HG03060 (cell line): ENCODE measurements around the gene RASA4.
A peak's percentile ranks its signal among the peaks of the same experiment; 100 is the strongest.
"Not testable (repeated sequence)": the region's sequence is repeated elsewhere in the genome, so short reads cannot be mapped to it uniquely, and the experiment has no call there.

Experiments used
- ATAC-seq: cut with Tn5 transposase; IDR thresholded peaks from one replicate; pipeline ENCODE4 v1.9.1; 2021; ENCODE audit warnings: low read depth, moderate number of reproducible peaks; ENCODE audit not compliant: unreplicated experiment

The RASA4 gene

GRCh38 chr7:102609734-102610133 is 6.8 kb downstream of the RASA4 start:
- not testable (repeated sequence) for ATAC-seq

GRCh38 chr7:102606848-102607247 is 9.7 kb downstream of the RASA4 start:
- not testable (repeated sequence) for ATAC-seq

- not testable (repeated sequence) for ATAC-seq
Measured at GRCh38 chr7:102604431-102605145, 12.0 kb downstream of the RASA4 start.

GRCh38 chr7:102602317-102602716 is 14.2 kb downstream of the RASA4 start:
- ATAC-seq: not testable (repeated sequence)

GRCh38 chr7:102599699-102600098 is 16.9 kb downstream of the RASA4 start:
- not testable (repeated sequence) for ATAC-seq

GRCh38 chr7:102596036-102596435 is 20.5 kb downstream of the RASA4 start:
- not testable (repeated sequence) for ATAC-seq

- ATAC-seq: peak; percentile 35
Measured at GRCh38 chr7:102593637-102594334, 22.8 kb downstream of the RASA4 start.

GRCh38 chr7:102592477-102593019 is 24.0 kb downstream of the RASA4 start:
- not testable (repeated sequence) for ATAC-seq

- peak; percentile 44 for ATAC-seq
Measured at GRCh38 chr7:102589857-102590256, 26.7 kb downstream of the RASA4 start.

GRCh38 chr7:102583495-102583894 is 33.1 kb downstream of the RASA4 start:
- not testable (repeated sequence) for ATAC-seq

GRCh38 chr7:102581722-102582121 is 34.8 kb downstream of the RASA4 start:
- ATAC-seq: not testable (repeated sequence)

- ATAC-seq: not testable (repeated sequence)
Measured at GRCh38 chr7:102578486-102578885, 38.1 kb downstream of the RASA4 start.

GRCh38 chr7:102577315-102578240 is 39.0 kb downstream of the RASA4 start:
- not testable (repeated sequence) for ATAC-seq

GRCh38 chr7:102576363-102576762 is 40.2 kb downstream of the RASA4 start:
- not testable (repeated sequence) for ATAC-seq

GRCh38 chr7:102574607-102575006 is 41.9 kb downstream of the RASA4 start:
- ATAC-seq: not testable (repeated sequence)

GRCh38 chr7:102572261-102573239 is 44.0 kb downstream of the RASA4 start, which contains the start of gene POLR2J3:
TSS of gene POLR2J3 (minus strand) at chr7:102572583. CDS start at chr7:102572521, 62 bp downstream.
- peak; percentile 83 for ATAC-seq

GRCh38 chr7:102568620-102569019 is 47.9 kb downstream of the RASA4 start:
- ATAC-seq: not testable (repeated sequence)

- ATAC-seq: not testable (repeated sequence)
Measured at GRCh38 chr7:102550808-102551422, 65.6 kb downstream of the RASA4 start, which contains the start of gene SPDYE2. TSS of gene SPDYE2 (plus strand) at chr7:102551226. CDS start at chr7:102553256, 2,030 bp downstream.
